ENCODE data around the gene CFAP53. TPM values are rescaled to one million over a fixed set of nuclear protein-coding genes. Genes with fewer than 3 reads are reported as not detected.
"Not testable (repeated sequence)": the region's sequence is repeated elsewhere in the genome, so short reads cannot be mapped to it uniquely, and the experiment has no call there.

Gene CFAP53
- total RNA-seq, 1 experiment from 2014 or later = 0.34 TPM

- no peaks in the 10 kb centered on the region for H3K9me2 ChIP-seq (replicated peaks; ENCODE audit: insufficient read depth, low read length)
- H3K9ac ChIP-seq (ENCODE audit: low read length) = no peak overlapping the region
- no peaks in the 10 kb centered on the region for H3K27me3 ChIP-seq (ENCODE audit: low read length)
- no peak overlapping the region for H2AFZ ChIP-seq (ENCODE audit: low read length)
- H3K4me1 ChIP-seq (ENCODE audit: low read length) = peaks cover 18% of the 10 kb centered on the region
- no peak overlapping the region for H3K4me3 ChIP-seq (ENCODE audit: low read length)
- H3K27ac ChIP-seq (ENCODE audit: low read length) = no peak overlapping the region
- H4K20me1 ChIP-seq (ENCODE audit: insufficient read depth, low read depth, low read length) = no peaks in the 10 kb centered on the region
- no peaks in the 10 kb centered on the region for H3K9me3 ChIP-seq (ENCODE audit: low read length)
- H3K4me2 ChIP-seq (ENCODE audit: low read depth, low read length, poor library complexity, severe bottlenecking) = no peak overlapping the region
- no peak for DNase-seq
- no peaks in the 10 kb centered on the region for H3K79me2 ChIP-seq (ENCODE audit: low read length)
- H3K36me3 ChIP-seq (ENCODE audit: insufficient read depth, low read length) = peaks cover 26% of the 10 kb centered on the region
These were observed 6.3 kb upstream of the CFAP53 start for GRCh38 chr18:50272568-50272967.

DNA sequence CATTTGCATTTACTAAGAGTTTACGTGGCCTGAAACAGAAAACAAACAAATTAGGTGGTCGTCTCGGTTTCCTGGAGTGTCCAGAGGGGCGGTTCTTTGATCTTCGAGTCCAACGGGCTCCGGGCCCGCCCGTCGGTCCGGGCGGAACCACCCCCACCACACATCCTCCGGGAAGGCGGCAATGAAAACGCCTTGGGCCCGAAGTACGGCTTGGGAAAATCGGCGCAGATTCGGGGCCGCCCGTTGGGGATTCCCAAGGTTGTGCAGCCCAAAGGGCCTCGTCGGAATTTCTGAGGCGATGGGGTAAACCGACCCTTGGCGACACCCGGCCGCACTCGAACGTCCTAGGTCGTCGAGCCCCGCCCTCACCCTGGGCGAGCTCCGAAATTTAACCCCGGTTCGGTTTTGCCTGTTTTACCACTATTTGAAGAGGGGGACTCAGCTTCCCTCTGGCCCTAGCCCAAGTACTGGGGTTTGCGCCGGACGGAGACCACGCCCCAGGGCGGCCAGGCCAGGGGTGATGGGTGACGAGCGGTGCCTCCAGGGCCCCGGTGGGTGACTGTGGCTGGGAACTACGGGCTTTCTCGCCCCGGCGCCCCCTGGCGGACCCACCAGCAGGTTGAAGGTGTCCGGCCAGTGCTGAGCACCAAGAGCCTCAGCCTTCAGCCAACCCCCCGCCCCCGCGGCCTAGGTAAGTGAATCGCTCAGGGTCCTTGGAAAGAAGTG lies 1.9 kb upstream of the CFAP53 start:
- peak; percentile 96 for DNase-seq
- Histone ChIP-seq H3K4me3 (ENCODE audit: low read length) (peak overlapping the region; percentile 66), H3K27me3 (ENCODE audit: low read length) (no peaks in the 10 kb centered on the region), H3K36me3 (ENCODE audit: insufficient read depth, low read length) (peaks cover 10% of the 10 kb centered on the region; the same call in 1 of the 2 replicates), H4K20me1 (ENCODE audit: insufficient read depth, low read depth, low read length) (no peaks in the 10 kb centered on the region), H3K9me2 (replicated peaks; ENCODE audit: insufficient read depth, low read length) (no peaks in the 10 kb centered on the region), H2AFZ (ENCODE audit: low read length) (peak overlapping the region; percentile 51; the same call in 1 of the 2 replicates), H3K4me1 (ENCODE audit: low read length) (peaks cover 36% of the 10 kb centered on the region), H3K9ac (ENCODE audit: low read length) (peak overlapping the region; percentile 71), H3K27ac (ENCODE audit: low read length) (peak overlapping the region; percentile 34), H3K4me2 (ENCODE audit: low read depth, low read length, poor library complexity, severe bottlenecking) (peak overlapping the region; percentile 77), H3K9me3 (ENCODE audit: low read length) (no peaks in the 10 kb centered on the region), H3K79me2 (ENCODE audit: low read length) (no peaks in the 10 kb centered on the region)

DNA sequence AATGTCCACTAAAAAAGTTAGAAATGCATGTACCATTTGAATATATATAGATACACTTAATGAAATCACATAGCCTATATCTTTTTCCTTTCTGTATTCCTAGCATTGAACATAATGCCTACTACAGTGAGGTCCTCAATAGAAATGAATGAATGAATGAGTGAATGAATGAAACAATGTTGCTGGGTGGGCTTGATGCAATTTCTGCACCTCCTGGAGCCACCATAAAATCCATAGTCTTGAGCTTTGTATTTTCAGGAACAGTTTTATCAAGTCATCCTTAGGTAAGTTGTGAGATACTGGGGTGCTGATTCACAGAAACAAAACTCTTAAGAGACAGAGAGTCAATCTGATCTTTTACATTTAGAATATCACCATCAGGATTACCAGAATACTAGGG lies 3.3 kb downstream of the CFAP53 start:
- Histone ChIP-seq H3K9ac (ENCODE audit: low read length) (no peak overlapping the region), H3K4me3 (ENCODE audit: low read length) (no peak overlapping the region), H3K36me3 (ENCODE audit: insufficient read depth, low read length) (no peaks in the 10 kb centered on the region), H3K4me1 (ENCODE audit: low read length) (peaks cover 22% of the 10 kb centered on the region), H3K4me2 (ENCODE audit: low read depth, low read length, poor library complexity, severe bottlenecking) (no peak overlapping the region), H3K27ac (ENCODE audit: low read length) (no peak overlapping the region), H3K9me2 (replicated peaks; ENCODE audit: insufficient read depth, low read length) (no peaks in the 10 kb centered on the region), H4K20me1 (ENCODE audit: insufficient read depth, low read depth, low read length) (no peaks in the 10 kb centered on the region), H3K9me3 (ENCODE audit: low read length) (no peaks in the 10 kb centered on the region), H3K79me2 (ENCODE audit: low read length) (no peaks in the 10 kb centered on the region), H2AFZ (ENCODE audit: low read length) (no peak overlapping the region), H3K27me3 (ENCODE audit: low read length) (no peaks in the 10 kb centered on the region)
- no peak for DNase-seq

GRCh38 chr18:50250935-50251334 lies 15.4 kb downstream of the CFAP53 start:
- Histone ChIP-seq H3K27ac (ENCODE audit: low read length) (no peak overlapping the region), H3K9me2 (replicated peaks; ENCODE audit: insufficient read depth, low read length) (no peaks in the 10 kb centered on the region), H3K9ac (ENCODE audit: low read length) (no peak overlapping the region), H3K9me3 (ENCODE audit: low read length) (no peaks in the 10 kb centered on the region), H4K20me1 (ENCODE audit: insufficient read depth, low read depth, low read length) (no peaks in the 10 kb centered on the region), H2AFZ (ENCODE audit: low read length) (no peak overlapping the region), H3K36me3 (ENCODE audit: insufficient read depth, low read length) (no peaks in the 10 kb centered on the region), H3K4me1 (ENCODE audit: low read length) (no peaks in the 10 kb centered on the region), H3K79me2 (ENCODE audit: low read length) (no peaks in the 10 kb centered on the region), H3K4me3 (ENCODE audit: low read length) (no peak overlapping the region), H3K27me3 (ENCODE audit: low read length) (no peaks in the 10 kb centered on the region), H3K4me2 (ENCODE audit: low read depth, low read length, poor library complexity, severe bottlenecking) (no peak overlapping the region)
- DNase-seq = no peak

DNA sequence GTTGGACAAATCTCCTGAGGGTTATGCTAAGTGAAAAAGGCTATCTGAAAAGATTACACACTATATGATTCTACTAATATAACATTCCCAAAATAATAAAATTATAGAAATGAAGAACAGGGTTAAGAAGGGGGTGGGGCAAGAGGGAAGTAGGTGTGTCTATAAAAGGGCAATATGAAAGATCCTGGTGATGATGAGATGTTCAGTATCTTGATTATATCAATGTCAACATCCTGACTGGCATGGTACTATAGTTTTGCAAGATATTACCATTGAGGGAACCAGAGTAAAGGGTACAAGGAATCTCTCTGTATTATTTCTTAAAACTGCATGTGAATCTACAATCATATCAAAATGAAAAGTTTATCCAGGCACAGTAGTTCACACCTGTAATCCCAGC lies 16.7 kb downstream of the CFAP53 start:
- H3K27me3 ChIP-seq (ENCODE audit: low read length) = no peaks in the 10 kb centered on the region

GRCh38 chr18:50247561-50247960 lies 18.7 kb downstream of the CFAP53 start:
- no peak overlapping the region for H3K4me3 ChIP-seq (ENCODE audit: low read length)
- H3K9me2 ChIP-seq (replicated peaks; ENCODE audit: insufficient read depth, low read length) = no peaks in the 10 kb centered on the region
- DNase-seq = no peak
- H3K36me3 ChIP-seq (ENCODE audit: insufficient read depth, low read length) = no peaks in the 10 kb centered on the region
- H2AFZ ChIP-seq (ENCODE audit: low read length) = no peak overlapping the region
- H3K9me3 ChIP-seq (ENCODE audit: low read length) = no peaks in the 10 kb centered on the region
- no peaks in the 10 kb centered on the region for H3K27me3 ChIP-seq (ENCODE audit: low read length)
- no peak overlapping the region for H3K27ac ChIP-seq (ENCODE audit: low read length)
- no peaks in the 10 kb centered on the region for H4K20me1 ChIP-seq (ENCODE audit: insufficient read depth, low read depth, low read length)
- H3K4me2 ChIP-seq (ENCODE audit: low read depth, low read length, poor library complexity, severe bottlenecking) = no peak overlapping the region
- no peak overlapping the region for H3K9ac ChIP-seq (ENCODE audit: low read length)
- no peaks in the 10 kb centered on the region for H3K4me1 ChIP-seq (ENCODE audit: low read length)
- no peaks in the 10 kb centered on the region for H3K79me2 ChIP-seq (ENCODE audit: low read length)

More for the DNA sequence above, 16.7 kb downstream of the CFAP53 start:
- no peak for DNase-seq
- Histone ChIP-seq H3K9me3 (ENCODE audit: low read length) (no peaks in the 10 kb centered on the region), H3K9ac (ENCODE audit: low read length) (no peak overlapping the region), H3K27ac (ENCODE audit: low read length) (no peak overlapping the region), H3K9me2 (replicated peaks; ENCODE audit: insufficient read depth, low read length) (no peaks in the 10 kb centered on the region), H3K4me3 (ENCODE audit: low read length) (no peak overlapping the region), H3K4me2 (ENCODE audit: low read depth, low read length, poor library complexity, severe bottlenecking) (no peak overlapping the region), H3K79me2 (ENCODE audit: low read length) (no peaks in the 10 kb centered on the region), H3K36me3 (ENCODE audit: insufficient read depth, low read length) (no peaks in the 10 kb centered on the region), H3K4me1 (ENCODE audit: low read length) (no peaks in the 10 kb centered on the region), H4K20me1 (ENCODE audit: insufficient read depth, low read depth, low read length) (no peaks in the 10 kb centered on the region), H2AFZ (ENCODE audit: low read length) (no peak overlapping the region)

- not testable (repeated sequence) for H4K20me1 ChIP-seq (ENCODE audit: insufficient read depth, low read depth, low read length); DNase-seq; H3K36me3 ChIP-seq (ENCODE audit: insufficient read depth, low read length); H3K79me2 ChIP-seq (ENCODE audit: low read length); H3K9me2 ChIP-seq (replicated peaks; ENCODE audit: insufficient read depth, low read length); H3K27me3 ChIP-seq (ENCODE audit: low read length); H3K4me1 ChIP-seq (ENCODE audit: low read length); H2AFZ ChIP-seq (ENCODE audit: low read length); H3K9ac ChIP-seq (ENCODE audit: low read length); H3K27ac ChIP-seq (ENCODE audit: low read length); H3K4me3 ChIP-seq (ENCODE audit: low read length); H3K4me2 ChIP-seq (ENCODE audit: low read depth, low read length, poor library complexity, severe bottlenecking); H3K9me3 ChIP-seq (ENCODE audit: low read length)
These were observed 24.5 kb downstream of the CFAP53 start for GRCh38 chr18:50241768-50242167.

GRCh38 chr18:50240080-50240563 lies 26.2 kb downstream of the CFAP53 start:
- Histone ChIP-seq H3K27ac (ENCODE audit: low read length) (no peak overlapping the region), H3K4me1 (ENCODE audit: low read length) (no peaks in the 10 kb centered on the region), H3K27me3 (ENCODE audit: low read length) (no peaks in the 10 kb centered on the region), H3K4me2 (ENCODE audit: low read depth, low read length, poor library complexity, severe bottlenecking) (no peak overlapping the region), H2AFZ (ENCODE audit: low read length) (no peak overlapping the region), H3K9me2 (replicated peaks; ENCODE audit: insufficient read depth, low read length) (no peaks in the 10 kb centered on the region), H3K79me2 (ENCODE audit: low read length) (no peaks in the 10 kb centered on the region), H3K9ac (ENCODE audit: low read length) (no peak overlapping the region), H3K4me3 (ENCODE audit: low read length) (no peak overlapping the region), H4K20me1 (ENCODE audit: insufficient read depth, low read depth, low read length) (no peaks in the 10 kb centered on the region), H3K9me3 (ENCODE audit: low read length) (no peaks in the 10 kb centered on the region), H3K36me3 (ENCODE audit: insufficient read depth, low read length) (no peaks in the 10 kb centered on the region)
- no peak for DNase-seq
